Endothelial cell of umbilical vein (primary cell): ENCODE measurements around the gene SRCAP.

Experiments
- EZH2 ChIP-seq: IDR thresholded peaks from 2 replicates; pipeline ENCODE4 v1.6.1; 2012; ENCODE audit warnings: borderline replicate concordance, low read depth, mild to moderate bottlenecking, moderate library complexity, low read length, inconsistent platforms; ENCODE audit not compliant: severe bottlenecking
- FOS ChIP-seq: IDR thresholded peaks from 2 replicates; pipeline ENCODE4 v1.6.1; 2011; ENCODE audit warnings: mild to moderate bottlenecking, low read length, moderate library complexity, borderline replicate concordance; ENCODE audit not compliant: insufficient read depth
- GATA2 ChIP-seq: IDR thresholded peaks from 2 replicates; pipeline ENCODE4 v1.7.0; 2011; ENCODE audit warnings: low read depth, mild to moderate bottlenecking, moderate library complexity, mixed read lengths, low read length; ENCODE audit not compliant: insufficient read length, insufficient read depth
- JUN ChIP-seq: IDR thresholded peaks from 2 replicates; pipeline ENCODE4 v1.6.1; 2011; ENCODE audit warnings: borderline replicate concordance, low read depth; ENCODE audit not compliant: insufficient read length, insufficient read depth
- MYC ChIP-seq: IDR thresholded peaks from one replicate; pipeline ENCODE4 v1.6.1; 2011; ENCODE audit warnings: mild to moderate bottlenecking, low read depth, low read length
- POLR2A ChIP-seq: IDR thresholded peaks from 2 replicates; pipeline ENCODE4 v1.6.1; 2012; ENCODE audit warnings: low read depth, mild to moderate bottlenecking, control low read depth, low read length
- POLR2AphosphoS5 ChIP-seq: IDR thresholded peaks from 2 replicates; pipeline ENCODE4 v1.6.1; 2012; ENCODE audit warnings: low read depth, mild to moderate bottlenecking, control low read depth, low read length, moderate library complexity; ENCODE audit not compliant: insufficient read depth
- TF ChIP-seq, protein P1 (sequence below), 2 donors: IDR thresholded peaks; 1 replicate in 1 of 2; 2 replicates in 1 of 2; pipeline ENCODE4 v1.5.1; 2011; ENCODE audit warnings: low read length in 2 of 2, mild to moderate bottlenecking in 2 of 2, moderate library complexity in 2 of 2, control low read depth in 1 of 2, inconsistent platforms in 1 of 2, low read depth in 1 of 2; ENCODE audit not compliant: insufficient read depth in 1 of 2; ENCODE audit errors: extremely low read depth in 1 of 2
- TF ChIP-seq, protein P2 (sequence below): IDR thresholded peaks from 2 replicates; pipeline ENCODE4 v1.6.1; 2011; ENCODE audit not compliant: insufficient read depth, insufficient read length

DNA sequence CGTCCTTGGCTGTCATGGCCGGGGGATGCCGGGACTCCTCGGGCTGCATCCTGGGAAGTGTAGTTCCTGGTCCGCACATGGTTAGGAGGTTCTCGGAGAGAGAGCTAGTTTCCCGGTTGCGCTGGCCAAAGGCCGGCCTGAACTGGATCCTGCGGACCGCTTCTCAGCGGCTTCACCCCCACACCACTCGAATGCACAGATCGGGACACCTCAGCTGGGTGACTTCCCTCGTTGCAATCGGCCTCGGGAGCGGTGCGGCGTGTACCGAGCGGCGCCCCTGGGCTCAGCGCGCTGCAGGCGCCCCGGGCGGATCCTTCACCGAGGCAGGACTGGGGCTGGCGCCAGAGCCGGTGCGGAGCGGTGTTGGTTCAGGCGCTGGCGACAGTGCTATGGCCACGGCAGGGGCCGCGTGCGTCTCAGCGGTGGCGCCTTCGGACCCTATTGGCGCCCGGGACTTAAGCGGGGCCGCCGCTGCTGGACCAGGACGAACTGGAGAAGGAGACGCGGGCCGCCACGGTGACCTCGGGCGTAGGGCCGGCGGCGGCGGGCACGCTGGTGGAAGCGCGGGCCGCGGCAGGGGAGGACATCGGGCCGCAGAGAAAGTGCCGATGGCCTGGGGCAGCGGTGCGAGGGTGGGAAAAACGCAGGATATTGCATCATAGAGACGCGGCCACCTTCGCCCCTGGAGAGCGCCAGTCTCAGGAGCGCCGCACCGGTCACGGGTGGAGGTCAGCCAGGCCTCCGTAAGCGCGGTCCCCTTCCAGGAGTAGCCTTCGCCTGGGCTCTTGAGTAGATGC, 76.6 kb downstream of the SRCAP start:
- TF ChIP-seq, protein P1, sequence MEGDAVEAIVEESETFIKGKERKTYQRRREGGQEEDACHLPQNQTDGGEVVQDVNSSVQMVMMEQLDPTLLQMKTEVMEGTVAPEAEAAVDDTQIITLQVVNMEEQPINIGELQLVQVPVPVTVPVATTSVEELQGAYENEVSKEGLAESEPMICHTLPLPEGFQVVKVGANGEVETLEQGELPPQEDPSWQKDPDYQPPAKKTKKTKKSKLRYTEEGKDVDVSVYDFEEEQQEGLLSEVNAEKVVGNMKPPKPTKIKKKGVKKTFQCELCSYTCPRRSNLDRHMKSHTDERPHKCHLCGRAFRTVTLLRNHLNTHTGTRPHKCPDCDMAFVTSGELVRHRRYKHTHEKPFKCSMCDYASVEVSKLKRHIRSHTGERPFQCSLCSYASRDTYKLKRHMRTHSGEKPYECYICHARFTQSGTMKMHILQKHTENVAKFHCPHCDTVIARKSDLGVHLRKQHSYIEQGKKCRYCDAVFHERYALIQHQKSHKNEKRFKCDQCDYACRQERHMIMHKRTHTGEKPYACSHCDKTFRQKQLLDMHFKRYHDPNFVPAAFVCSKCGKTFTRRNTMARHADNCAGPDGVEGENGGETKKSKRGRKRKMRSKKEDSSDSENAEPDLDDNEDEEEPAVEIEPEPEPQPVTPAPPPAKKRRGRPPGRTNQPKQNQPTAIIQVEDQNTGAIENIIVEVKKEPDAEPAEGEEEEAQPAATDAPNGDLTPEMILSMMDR (IDR thresholded peaks at IDR 0.05; ENCODE audit: extremely low read depth in 1 of 2, insufficient read depth in 1 of 2, low read depth in 1 of 2, low read length in 2 of 2) = no peak
- TF ChIP-seq POLR2AphosphoS5 (peak; percentile 63), EZH2 (no peak), GATA2 (no peak), POLR2A (peak; percentile 88), JUN (no peak), MYC (peak; percentile 82), FOS (no peak)
- TF ChIP-seq, protein P2, sequence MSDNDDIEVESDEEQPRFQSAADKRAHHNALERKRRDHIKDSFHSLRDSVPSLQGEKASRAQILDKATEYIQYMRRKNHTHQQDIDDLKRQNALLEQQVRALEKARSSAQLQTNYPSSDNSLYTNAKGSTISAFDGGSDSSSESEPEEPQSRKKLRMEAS = peak; percentile 59
